Measurements from ENCODE around the gene ABTB2. TPM values are rescaled to one million over a fixed set of nuclear protein-coding genes. Genes with fewer than 3 reads are reported as not detected.

The ABTB2 gene
- total and polyA plus RNA-seq, 9 of the 15 experiments (the other 6 are each of a cell fraction or from before 2014, with no cell fraction given): 0.03 to 0.18 (median 0.12) TPM; not detected in 2

GRCh38 chr11:34169686-34170085 lies 188.1 kb downstream of the ABTB2 start:
- ChIA-PET CTCF (ENCODE audit: low intra/inter-chr PET ratio) (no interaction called here), POLR2A (interaction anchor here (0.6 to 1.2 kb wide), 4 partner anchors 11 to 397 kb away, joined by 3 read pairs; no protein-coding TSS in a partner anchor)
- BruUV-seq (replicated peaks): no TSS peak
- Histone ChIP-seq H3K79me2 (ENCODE audit: control insufficient read depth, insufficient read depth, low read length) (no peaks in the 10 kb centered on the region), H3K27me3 (ENCODE audit: control insufficient read depth in 2 of 2, insufficient read depth in 2 of 2, low read length in 2 of 2) (peaks cover 40 to 78% of the 10 kb centered on the region in 2 experiments), H3K9me3 (replicated peaks; ENCODE audit: control insufficient read depth, insufficient read depth, low read depth, low read length) (no peaks in the 10 kb centered on the region), H3K36me3 (ENCODE audit: control insufficient read depth, insufficient read depth, low read length) (no peaks in the 10 kb centered on the region), H2AFZ (ENCODE audit: low read depth, low read length) (no peak overlapping the region), H3K9ac (ENCODE audit: insufficient read depth in 1 of 2, low read depth in 2 of 2, low read length in 2 of 2) (no peak overlapping the region; a peak in 1 of 4 replicates), H3K27ac (ENCODE audit: extremely low read depth, low read depth, low read length) (no peak overlapping the region), H4K20me1 (replicated peaks; ENCODE audit: control insufficient read depth, insufficient read depth, low read length) (peaks cover 5% of the 10 kb centered on the region), H3K4me2 (ENCODE audit: insufficient read depth, low read length) (no peak overlapping the region), H3K9me1 (ENCODE audit: control insufficient read depth, insufficient read depth, low read length) (no peaks in the 10 kb centered on the region), H3K4me3 (no peak overlapping the region), H3K4me1 (replicated peaks in 1 of 2; ENCODE audit: control insufficient read depth in 2 of 2, insufficient read depth in 2 of 2, low read length in 2 of 2) (peaks cover 2 to 15% of the 10 kb centered on the region in 2 experiments; a peak in 3 of 5 replicates)
- no peak for ATAC-seq
- intact Hi-C loops (cut with micrococcal nuclease) (loop anchor here (5.0 to 10.0 kb wide), 4 partner anchors 172 to 725 kb away; no protein-coding TSS in a partner anchor), in situ Hi-C loops (cut with MboI) (loop anchor here (25.0 kb wide), 1 partner anchor 332 kb away; no protein-coding TSS in a partner anchor)
- DNase-seq (ENCODE audit: extremely low read depth in 1 of 4, low spot score in 3 of 4): no peak
- 8% methylated on average over 7 of the region's 8 CpGs for WGBS (ENCODE audit: insufficient coverage, low coverage, missing lambda C conversion rate)
- no peak for FAIRE-seq
- TF ChIP-seq RBM14 (IDR thresholded peaks at IDR 0.05; ENCODE audit: borderline replicate concordance, insufficient read depth, low read depth, low read length) (no peak), CCAR2 (IDR thresholded peaks at IDR 0.05; ENCODE audit: low read depth, low read length) (no peak), PBX2 (CRISPR knock-in tag; IDR thresholded peaks at IDR 0.05; ENCODE audit: low read depth) (no peak), PBX2 (tag; conservative IDR thresholded peaks at IDR 0.05; ENCODE audit: low read depth) (no peak), IRF1 (CRISPR knock-in tag; IDR thresholded peaks at IDR 0.05; ENCODE audit: borderline replicate concordance) (no peak), ZNF639 (CRISPR knock-in tag; conservative IDR thresholded peaks at IDR 0.05 in 1 of 2, IDR thresholded peaks at IDR 0.05 in 1 of 2) (no peak), OTX1 (CRISPR knock-in tag; IDR thresholded peaks at IDR 0.05) (no peak), E2F5 (CRISPR knock-in tag; IDR thresholded peaks at IDR 0.05) (no peak), ZNF395 (CRISPR knock-in tag; IDR thresholded peaks at IDR 0.05) (no peak), KDM4B (IDR thresholded peaks at IDR 0.05; ENCODE audit: borderline replicate concordance in 2 of 2, low read depth in 1 of 2) (no peak), ZNF41 (CRISPR knock-in tag; conservative IDR thresholded peaks at IDR 0.05) (no peak), FOXK1 (CRISPR knock-in tag; IDR thresholded peaks at IDR 0.05; ENCODE audit: borderline replicate concordance) (no peak), MAFF (IDR thresholded peaks at IDR 0.05; ENCODE audit: low read length) (no peak)

Data from K562 (cell line).